ENCODE results near the gene ZFAND6.

GRCh38 chr15:80031841-80032240 is 27.6 kb upstream of the ZFAND6 start:
- TF ChIP-seq, protein P1, sequence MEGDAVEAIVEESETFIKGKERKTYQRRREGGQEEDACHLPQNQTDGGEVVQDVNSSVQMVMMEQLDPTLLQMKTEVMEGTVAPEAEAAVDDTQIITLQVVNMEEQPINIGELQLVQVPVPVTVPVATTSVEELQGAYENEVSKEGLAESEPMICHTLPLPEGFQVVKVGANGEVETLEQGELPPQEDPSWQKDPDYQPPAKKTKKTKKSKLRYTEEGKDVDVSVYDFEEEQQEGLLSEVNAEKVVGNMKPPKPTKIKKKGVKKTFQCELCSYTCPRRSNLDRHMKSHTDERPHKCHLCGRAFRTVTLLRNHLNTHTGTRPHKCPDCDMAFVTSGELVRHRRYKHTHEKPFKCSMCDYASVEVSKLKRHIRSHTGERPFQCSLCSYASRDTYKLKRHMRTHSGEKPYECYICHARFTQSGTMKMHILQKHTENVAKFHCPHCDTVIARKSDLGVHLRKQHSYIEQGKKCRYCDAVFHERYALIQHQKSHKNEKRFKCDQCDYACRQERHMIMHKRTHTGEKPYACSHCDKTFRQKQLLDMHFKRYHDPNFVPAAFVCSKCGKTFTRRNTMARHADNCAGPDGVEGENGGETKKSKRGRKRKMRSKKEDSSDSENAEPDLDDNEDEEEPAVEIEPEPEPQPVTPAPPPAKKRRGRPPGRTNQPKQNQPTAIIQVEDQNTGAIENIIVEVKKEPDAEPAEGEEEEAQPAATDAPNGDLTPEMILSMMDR (IDR thresholded peaks at IDR 0.05): no peak
- TF ChIP-seq POLR2A (IDR thresholded peaks at IDR 0.05): no peak

All from vagina (tissue), 2 donors.